ENCODE results near the gene NFATC2IP.
"Not testable (repeated sequence)": the region's sequence is repeated elsewhere in the genome, so short reads cannot be mapped to it uniquely, and the experiment has no call there.

Gene NFATC2IP

GRCh38 chr16:29000019-29000418, 49.3 kb downstream of the NFATC2IP start:
- DNase-seq = no peak

GRCh38 chr16:29004496-29005139, 53.9 kb downstream of the NFATC2IP start:
- DNase-seq = not testable (repeated sequence)

- DNase-seq = no peak
Observed at GRCh38 chr16:29007730-29008593, 57.2 kb downstream of the NFATC2IP start.

GRCh38 chr16:29009050-29009837, 58.5 kb downstream of the NFATC2IP start:
- no peak for DNase-seq

GRCh38 chr16:29009838-29010166, 59.1 kb downstream of the NFATC2IP start:
- no peak for DNase-seq

GRCh38 chr16:29011112-29011511, 60.4 kb downstream of the NFATC2IP start:
- no peak for DNase-seq

- no peak for DNase-seq
Observed at GRCh38 chr16:29011851-29012250, 61.1 kb downstream of the NFATC2IP start.

GRCh38 chr16:29012913-29013553, 62.3 kb downstream of the NFATC2IP start:
- no peak for DNase-seq

- no peak for DNase-seq
Observed at GRCh38 chr16:29014561-29015069, 63.9 kb downstream of the NFATC2IP start.
